ENCODE data around the gene KRT23. TPM values are rescaled to one million over a fixed set of nuclear protein-coding genes. Genes with fewer than 3 reads are reported as not detected.

KRT23 gene
- total RNA-seq, 2 experiments from 2014 or later, result not detected

- Mint-ChIP-seq H3K4me3 (no peak overlapping the region), H3K27me3 (peaks cover 18% of the 10 kb centered on the region), H3K27ac (no peak overlapping the region), H3K36me3 (ENCODE audit: low read depth) (no peaks in the 10 kb centered on the region), H3K4me1 (peaks cover 2% of the 10 kb centered on the region), H3K9me3 (no peaks in the 10 kb centered on the region)
- DNase-seq, result no peak
- POLR2A ChIA-PET, result no interaction called here
- CTCF ChIA-PET, result no interaction called here
Observed at GRCh38 chr17:40896916-40897455, 40.5 kb downstream of the KRT23 start.

GRCh38 chr17:40895106-40895730, 42.2 kb downstream of the KRT23 start:
- H3K4me1 Mint-ChIP-seq, result no peaks in the 10 kb centered on the region
- peaks cover 20% of the 10 kb centered on the region for H3K27me3 Mint-ChIP-seq
- CTCF ChIA-PET, result no interaction called here
- POLR2A ChIA-PET, result no interaction called here
- H3K9me3 Mint-ChIP-seq, result no peaks in the 10 kb centered on the region
- DNase-seq, result no peak
- no peak overlapping the region for H3K27ac Mint-ChIP-seq
- H3K4me3 Mint-ChIP-seq, result no peak overlapping the region
- H3K36me3 Mint-ChIP-seq (ENCODE audit: low read depth), result no peaks in the 10 kb centered on the region

- no peak overlapping the region for H3K4me3 Mint-ChIP-seq
- ChIA-PET POLR2A (no interaction called here), CTCF (interaction anchor here (0.6 kb wide), 1 partner anchor 10 kb away, joined by 5 read pairs; no protein-coding TSS in a partner anchor)
- no peak for DNase-seq
- no peaks in the 10 kb centered on the region for H3K36me3 Mint-ChIP-seq (ENCODE audit: low read depth)
- H3K9me3 Mint-ChIP-seq, result no peaks in the 10 kb centered on the region
- H3K27ac Mint-ChIP-seq, result no peak overlapping the region
- no peaks in the 10 kb centered on the region for H3K4me1 Mint-ChIP-seq
- peaks cover 37% of the 10 kb centered on the region for H3K27me3 Mint-ChIP-seq
Observed at GRCh38 chr17:40888196-40888720, 49.2 kb downstream of the KRT23 start.

DNA sequence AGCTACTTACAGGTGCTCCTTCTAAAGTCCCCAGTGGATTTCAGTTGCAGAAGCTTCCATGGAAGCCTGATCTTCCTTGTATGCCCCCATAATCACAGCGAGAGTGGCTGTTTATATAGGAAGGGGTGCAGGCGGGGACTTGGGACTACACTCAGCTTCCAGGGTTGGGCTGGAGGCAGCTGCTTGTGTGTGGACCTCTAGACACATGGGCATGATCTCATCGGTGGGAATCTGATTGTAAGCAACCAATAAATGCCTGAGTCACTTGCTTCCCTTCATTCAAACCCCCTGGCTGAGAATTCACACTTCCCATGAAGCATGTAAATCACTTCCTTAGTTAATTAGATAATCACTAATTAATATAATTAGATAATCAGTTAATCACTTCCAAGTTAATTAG, 51.4 kb downstream of the KRT23 start:
- CTCF ChIA-PET, result no interaction called here
- H3K9me3 Mint-ChIP-seq, result no peaks in the 10 kb centered on the region

DNA sequence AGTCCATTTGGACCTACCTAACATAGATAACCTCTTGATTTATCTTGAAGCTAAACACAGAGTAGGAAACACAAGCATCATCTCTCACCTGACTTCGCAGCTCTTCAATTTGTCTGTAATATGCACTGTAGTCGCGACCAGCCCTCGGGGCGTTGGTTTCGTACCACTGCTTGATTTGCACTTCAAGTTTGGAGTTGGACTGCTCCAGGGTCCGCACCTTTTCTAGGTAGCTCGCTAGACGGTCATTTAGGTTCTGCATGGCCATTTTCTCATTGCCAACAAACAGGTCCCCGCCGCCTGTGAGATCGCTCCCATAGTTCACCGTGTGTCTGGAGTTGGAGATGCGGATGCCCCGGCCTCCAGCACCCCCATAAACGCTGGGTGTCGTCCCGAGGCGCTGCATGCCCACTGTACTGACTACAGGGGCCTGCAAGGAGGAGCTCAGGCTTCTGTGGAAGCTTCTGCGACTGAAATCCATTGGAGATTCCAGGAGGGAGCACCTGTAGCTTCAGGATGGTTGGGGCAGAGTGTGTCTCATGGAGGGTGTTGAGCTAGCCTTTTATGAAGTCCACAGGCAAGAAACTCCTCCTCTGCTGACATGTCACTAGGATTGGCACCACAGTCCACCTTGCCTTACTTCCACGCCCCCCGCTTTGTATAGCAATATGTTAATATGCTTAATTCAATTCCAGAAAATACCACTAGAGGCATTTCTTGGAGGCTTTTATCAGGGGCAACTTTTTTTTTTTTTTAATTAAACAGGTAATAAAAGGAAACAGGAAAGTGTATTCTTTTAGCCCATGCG, 52.5 kb downstream of the KRT23 start, which contains the start of gene KRT20:
Gene KRT20, minus strand, starts transcription at position 535 of the 805 bp plus-strand sequence. Its CDS starts 57 bp downstream, at position 478.
- no peaks in the 10 kb centered on the region for H3K4me1 Mint-ChIP-seq
- CTCF ChIA-PET, result interaction anchor here (1.3 kb wide), 1 partner anchor 14 kb away, joined by 3 read pairs; no protein-coding TSS in a partner anchor

More for the DNA sequence above, 51.4 kb downstream of the KRT23 start:
- no peaks in the 10 kb centered on the region for H3K4me1 Mint-ChIP-seq
- POLR2A ChIA-PET, result no interaction called here
- no peak overlapping the region for H3K27ac Mint-ChIP-seq
- H3K36me3 Mint-ChIP-seq (ENCODE audit: low read depth), result no peaks in the 10 kb centered on the region
- no peak for DNase-seq
- H3K4me3 Mint-ChIP-seq, result no peak overlapping the region
- H3K27me3 Mint-ChIP-seq, result peaks cover 36% of the 10 kb centered on the region

DNA sequence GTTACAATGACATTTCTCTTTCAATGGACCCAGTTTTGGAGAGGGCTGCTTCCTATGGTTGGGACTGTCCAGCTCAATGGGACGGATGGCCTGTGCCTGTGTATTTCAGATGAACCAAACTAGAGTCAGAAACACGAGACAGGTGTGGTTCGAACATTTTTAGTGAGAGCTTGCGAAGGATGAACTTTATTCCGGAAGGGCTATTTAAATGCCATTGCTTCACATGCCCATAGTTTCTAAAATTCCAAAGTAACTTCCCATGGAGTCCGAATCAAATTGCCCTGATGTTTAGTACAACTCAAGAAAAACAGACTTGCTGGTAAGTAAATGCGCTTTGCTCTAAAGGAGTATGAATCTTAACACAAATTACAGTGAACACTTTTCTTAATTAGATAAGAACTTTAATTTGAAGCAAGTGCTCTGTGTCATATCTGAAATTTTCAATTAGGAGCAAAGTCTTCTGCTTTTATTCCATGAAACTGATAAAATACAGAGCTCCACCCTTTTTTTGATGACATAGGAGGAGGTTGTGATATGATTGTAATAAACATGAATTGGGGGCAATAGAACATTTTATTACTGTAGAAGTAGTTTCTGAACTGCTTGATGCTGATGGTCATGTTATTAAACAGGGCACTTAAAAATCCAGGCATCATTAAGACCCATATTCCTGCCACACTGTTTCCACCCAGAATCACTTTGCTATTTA, 53.7 kb downstream of the KRT23 start:
- Mint-ChIP-seq H3K27ac (no peak overlapping the region), H3K4me3 (no peak overlapping the region), H3K36me3 (ENCODE audit: low read depth) (no peaks in the 10 kb centered on the region), H3K27me3 (peaks cover 23% of the 10 kb centered on the region), H3K9me3 (no peaks in the 10 kb centered on the region), H3K4me1 (no peaks in the 10 kb centered on the region)
- POLR2A ChIA-PET, result no interaction called here
- no peak for DNase-seq
- CTCF ChIA-PET, result no interaction called here

More for the DNA sequence above, 52.5 kb downstream of the KRT23 start, which contains the start of gene KRT20:
- POLR2A ChIA-PET, result interaction anchor here (0.6 kb wide), 1 partner anchor 865 kb away, joined by 7 read pairs; no protein-coding TSS in a partner anchor
- no peaks in the 10 kb centered on the region for H3K36me3 Mint-ChIP-seq (ENCODE audit: low read depth)
- peaks cover 34% of the 10 kb centered on the region for H3K27me3 Mint-ChIP-seq
- no peak within 1 kb of the TSS for H3K4me3 Mint-ChIP-seq
- DNase-seq, result no peak
- H3K9me3 Mint-ChIP-seq, result no peaks in the 10 kb centered on the region
- no peak within 1 kb of the TSS for H3K27ac Mint-ChIP-seq

DNA sequence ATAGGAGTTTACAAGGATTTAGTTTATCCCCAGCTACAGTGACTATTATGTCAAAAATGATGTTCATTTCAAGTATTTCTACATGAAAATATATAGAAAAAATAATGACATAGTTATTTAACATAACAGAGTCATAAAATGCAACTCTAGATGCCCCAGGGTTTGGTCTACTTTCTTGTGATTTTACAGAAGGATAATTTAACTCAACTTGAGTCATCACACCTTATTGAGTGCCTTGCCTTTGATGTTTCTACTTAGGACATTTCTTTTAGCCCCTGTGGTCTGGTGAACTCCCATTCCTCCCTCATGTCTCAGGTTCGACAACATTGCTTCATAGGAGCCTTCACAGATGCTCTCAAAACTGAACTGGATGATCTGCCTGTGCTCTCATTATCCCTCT, 54.4 kb downstream of the KRT23 start:
- peaks cover 16% of the 10 kb centered on the region for H3K27me3 Mint-ChIP-seq
- no peak overlapping the region for H3K4me3 Mint-ChIP-seq
- no peak overlapping the region for H3K27ac Mint-ChIP-seq
- H3K36me3 Mint-ChIP-seq (ENCODE audit: low read depth), result no peaks in the 10 kb centered on the region
- CTCF ChIA-PET, result no interaction called here
- H3K9me3 Mint-ChIP-seq, result no peaks in the 10 kb centered on the region
- POLR2A ChIA-PET, result no interaction called here
- DNase-seq, result no peak
- no peaks in the 10 kb centered on the region for H3K4me1 Mint-ChIP-seq

DNA sequence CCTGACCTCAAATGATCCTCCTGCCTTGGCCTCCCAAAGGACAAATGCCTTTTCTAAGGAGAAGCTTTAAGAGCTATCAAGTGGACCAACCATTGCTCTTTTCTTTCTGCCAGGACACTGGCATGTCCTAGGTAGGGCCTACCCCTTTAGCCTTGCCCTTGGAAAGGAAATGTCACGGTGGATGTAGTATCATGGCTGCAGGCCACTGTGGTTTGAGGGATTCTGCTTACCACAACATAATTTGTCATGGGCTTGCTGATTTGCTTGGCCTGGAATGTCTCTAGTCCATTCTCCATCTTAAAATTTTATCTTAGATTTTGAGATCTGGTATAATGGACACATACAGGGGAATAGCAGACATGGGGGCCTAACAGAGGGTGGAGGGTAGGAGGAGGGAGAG, 58.4 kb downstream of the KRT23 start:
- H3K36me3 Mint-ChIP-seq (ENCODE audit: low read depth), result no peaks in the 10 kb centered on the region
- H3K4me1 Mint-ChIP-seq, result no peaks in the 10 kb centered on the region
- H3K27me3 Mint-ChIP-seq, result peaks cover 13% of the 10 kb centered on the region
- no peak overlapping the region for H3K4me3 Mint-ChIP-seq
- DNase-seq, result no peak
- no peak overlapping the region for H3K27ac Mint-ChIP-seq
- ChIA-PET CTCF (no interaction called here), POLR2A (no interaction called here)
- H3K9me3 Mint-ChIP-seq, result no peaks in the 10 kb centered on the region

GRCh38 chr17:40878044-40878443, 59.4 kb downstream of the KRT23 start:
- Mint-ChIP-seq H3K4me3 (no peak overlapping the region), H3K27ac (no peak overlapping the region), H3K27me3 (peaks cover 15% of the 10 kb centered on the region), H3K9me3 (no peaks in the 10 kb centered on the region), H3K4me1 (no peaks in the 10 kb centered on the region), H3K36me3 (ENCODE audit: low read depth) (no peaks in the 10 kb centered on the region)
- POLR2A ChIA-PET, result no interaction called here
- CTCF ChIA-PET, result no interaction called here
- DNase-seq, result no peak

DNA sequence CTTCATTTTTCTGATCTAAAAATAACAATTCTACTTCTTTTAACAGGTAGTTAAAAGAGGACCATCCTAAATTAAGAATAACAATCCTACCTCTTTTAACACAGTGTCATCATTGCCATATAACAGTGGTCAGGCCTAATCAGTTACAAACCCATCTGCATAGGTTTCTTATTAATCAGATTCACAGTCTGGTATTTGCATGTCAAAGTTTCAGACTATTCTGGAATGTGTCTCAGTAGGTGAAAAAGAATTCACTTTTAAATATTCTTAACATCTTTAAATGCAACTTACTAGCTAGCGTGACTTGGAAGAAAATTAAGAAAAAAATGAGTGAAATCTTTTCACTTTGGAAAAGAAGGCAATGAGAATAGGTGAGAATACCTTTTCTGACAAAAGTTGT, 63.6 kb downstream of the KRT23 start:
- peaks cover 35% of the 10 kb centered on the region for H3K27me3 Mint-ChIP-seq
- no peak for DNase-seq
- H3K27ac Mint-ChIP-seq, result no peak overlapping the region
- ChIA-PET POLR2A (no interaction called here), CTCF (interaction anchor here (0.6 to 1.0 kb wide), 2 partner anchors 255 to 789 kb away, joined by 3 read pairs; no protein-coding TSS in a partner anchor)
- no peaks in the 10 kb centered on the region for H3K36me3 Mint-ChIP-seq (ENCODE audit: low read depth)
- H3K9me3 Mint-ChIP-seq, result no peaks in the 10 kb centered on the region
- H3K4me1 Mint-ChIP-seq, result no peaks in the 10 kb centered on the region
- H3K4me3 Mint-ChIP-seq, result no peak overlapping the region

DNA sequence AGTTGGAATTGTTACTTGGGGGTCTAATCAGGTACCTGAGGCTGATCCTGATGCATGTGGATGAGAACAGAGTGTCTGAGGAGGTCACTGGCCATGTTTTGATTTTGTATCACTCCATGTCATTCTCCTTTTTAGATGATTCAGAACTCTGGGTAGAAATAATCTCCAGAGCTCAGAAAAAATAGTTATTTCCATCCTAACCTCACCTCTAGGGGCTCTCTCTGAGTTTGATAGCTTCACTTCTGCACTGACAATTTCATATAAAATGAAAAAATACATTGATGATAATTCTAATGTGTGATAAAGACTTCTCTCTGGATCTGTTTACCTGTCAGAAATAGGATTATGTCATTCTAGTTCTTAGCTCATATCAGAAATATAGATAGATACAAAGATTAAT, 64.2 kb downstream of the KRT23 start:
- no peaks in the 10 kb centered on the region for H3K36me3 Mint-ChIP-seq (ENCODE audit: low read depth)
- H3K4me3 Mint-ChIP-seq, result no peak overlapping the region
- no peak overlapping the region for H3K27ac Mint-ChIP-seq
- H3K27me3 Mint-ChIP-seq, result peaks cover 35% of the 10 kb centered on the region
- ChIA-PET CTCF (no interaction called here), POLR2A (no interaction called here)
- H3K4me1 Mint-ChIP-seq, result no peaks in the 10 kb centered on the region
- no peak for DNase-seq
- H3K9me3 Mint-ChIP-seq, result no peaks in the 10 kb centered on the region

Data from activated CD4-positive, alpha-beta T cell treated with anti-CD3 and anti-CD28 coated beads, Interleukin-2, amount 10 ng/mL, durations not matched to agents 7 days and 5 days (primary cell).